Body of pancreas (tissue), 4 donors: ENCODE data around the gene CLEC4D. TPM values are rescaled to one million over a fixed set of nuclear protein-coding genes. Genes with fewer than 3 reads are reported as not detected.

Source experiments
- ATAC-seq: fragments of 150-250 bp; one replicate; pipeline ENCODE4 v1.9.1; 2016
- DNase-seq, 4 donors: peaks; one replicate each; pipeline ENCODE4 v3.0.0-alpha.2; 2019
- H3K27ac ChIP-seq, 4 donors: fragments of 200-600 bp; sonication (generic); 1 replicate in 3 of 4; 2 replicates in 1 of 4; pipeline versions ENCODE4 v1.5.1 to v1.6.1; 2016 to 2019; ENCODE audit warnings: mild to moderate bottlenecking in 1 of 4, mixed read lengths in 1 of 4, moderate library complexity in 1 of 4
- H3K27me3 ChIP-seq, 2 donors: fragments of 200-600 bp; sonication (generic); one replicate each; pipeline ENCODE4 v1.6.0; 2016; ENCODE audit warnings: mild to moderate bottlenecking in 1 of 2
- H3K36me3 ChIP-seq, 2 donors: fragments of 200-600 bp; sonication (generic); replicated peaks in 1 of 2; 2 replicates each; pipeline ENCODE4 v1.5.1; 2016; ENCODE audit warnings: low read depth in 2 of 2; ENCODE audit not compliant: insufficient read depth in 1 of 2
- H3K4me1 ChIP-seq: fragments of 200-600 bp; sonication (generic); one replicate; pipeline ENCODE4 v1.6.0; 2016
- H3K4me3 ChIP-seq, 2 donors: fragments of 200-600 bp; sonication (generic); 1 replicate in 1 of 2; 2 replicates in 1 of 2; pipeline ENCODE4 v1.5.1; 2016 to 2019
- H3K9me3 ChIP-seq, 3 donors: fragments of 200-600 bp; sonication (generic); 1 replicate in 2 of 3; 2 replicates in 1 of 3; pipeline ENCODE4 v1.5.1; 2016
- POLR2A ChIP-seq, 3 donors: fragments of 450-650 bp; IDR thresholded peaks; one replicate each; pipeline ENCODE4 v1.6.1; 2016; ENCODE audit warnings: antibody characterized with exemption in 3 of 3, mild to moderate bottlenecking in 2 of 3
- WGBS, 2 donors: methylation state at CpG; one replicate each; pipeline ENCODE4 v1.1.5; 2017; 5-methylcytosine and 5-hydroxymethylcytosine counted together
- intact Hi-C: fragments of 100-400 bp; cut with DNase I; formaldehyde crosslinking; loops from one replicate; pipeline ENCODE4 v1.15.1; 2023
- total RNA-seq, 2 donors: library from RNA; depleted of rRNA; stranded (reverse); fragments of >200 nt; gene quantifications; one replicate each; pipeline ENCODE4 v1.1.0, GENCODE V29; 2016
- TF ChIP-seq, protein P1 (sequence below), 7 experiments: fragments of 450-650 bp in 4 of 7; fragments of 200-600 bp in 3 of 7; sonication (generic) in 3 of 7; IDR thresholded peaks; one replicate each; pipeline ENCODE4 v1.5.1; 2016 to 2019; ENCODE audit warnings: antibody characterized with exemption in 7 of 7

CLEC4D gene
- total RNA-seq, 2 donors from 2014 or later, result not detected

- Histone ChIP-seq H3K27me3 (no peaks in the 10 kb centered on the region), H3K4me3 (no peak overlapping the region), H3K4me1 (no peaks in the 10 kb centered on the region), H3K36me3 (no peaks in the 10 kb centered on the region), H3K27ac (no peak overlapping the region), H3K9me3 (no peaks in the 10 kb centered on the region)
- WGBS, 2 donors, result 33 to 38% methylated on average over 4 of the region's 4 CpGs
- ATAC-seq (no peak), DNase-seq (no peak)
- intact Hi-C loops, result no loop called here
- no peak for TF ChIP-seq POLR2A (IDR thresholded peaks at IDR 0.05)
- TF ChIP-seq, protein P1, sequence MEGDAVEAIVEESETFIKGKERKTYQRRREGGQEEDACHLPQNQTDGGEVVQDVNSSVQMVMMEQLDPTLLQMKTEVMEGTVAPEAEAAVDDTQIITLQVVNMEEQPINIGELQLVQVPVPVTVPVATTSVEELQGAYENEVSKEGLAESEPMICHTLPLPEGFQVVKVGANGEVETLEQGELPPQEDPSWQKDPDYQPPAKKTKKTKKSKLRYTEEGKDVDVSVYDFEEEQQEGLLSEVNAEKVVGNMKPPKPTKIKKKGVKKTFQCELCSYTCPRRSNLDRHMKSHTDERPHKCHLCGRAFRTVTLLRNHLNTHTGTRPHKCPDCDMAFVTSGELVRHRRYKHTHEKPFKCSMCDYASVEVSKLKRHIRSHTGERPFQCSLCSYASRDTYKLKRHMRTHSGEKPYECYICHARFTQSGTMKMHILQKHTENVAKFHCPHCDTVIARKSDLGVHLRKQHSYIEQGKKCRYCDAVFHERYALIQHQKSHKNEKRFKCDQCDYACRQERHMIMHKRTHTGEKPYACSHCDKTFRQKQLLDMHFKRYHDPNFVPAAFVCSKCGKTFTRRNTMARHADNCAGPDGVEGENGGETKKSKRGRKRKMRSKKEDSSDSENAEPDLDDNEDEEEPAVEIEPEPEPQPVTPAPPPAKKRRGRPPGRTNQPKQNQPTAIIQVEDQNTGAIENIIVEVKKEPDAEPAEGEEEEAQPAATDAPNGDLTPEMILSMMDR (IDR thresholded peaks at IDR 0.05), result no peak
Measured at GRCh38 chr12:8499616-8500015, 13.7 kb upstream of the CLEC4D start.

GRCh38 chr12:8501720-8502119 lies 11.6 kb upstream of the CLEC4D start:
- no peaks in the 10 kb centered on the region for H3K4me1 ChIP-seq
- 65 to 72% methylated on average over 3 of the region's 3 CpGs for WGBS, 2 donors
- H3K27me3 ChIP-seq, result no peaks in the 10 kb centered on the region
- H3K27ac ChIP-seq, result no peak overlapping the region
- no peaks in the 10 kb centered on the region for H3K9me3 ChIP-seq
- no peak for DNase-seq
- H3K36me3 ChIP-seq, result no peaks in the 10 kb centered on the region
- TF ChIP-seq, protein P1 (IDR thresholded peaks at IDR 0.05), result no peak
- no peak for TF ChIP-seq POLR2A (IDR thresholded peaks at IDR 0.05)
- no peak overlapping the region for H3K4me3 ChIP-seq
- no peak for ATAC-seq
- intact Hi-C loops, result no loop called here

GRCh38 chr12:8504351-8504750 lies 9.0 kb upstream of the CLEC4D start:
- Histone ChIP-seq H3K4me1 (no peaks in the 10 kb centered on the region), H3K4me3 (no peak overlapping the region), H3K9me3 (no peaks in the 10 kb centered on the region), H3K27ac (no peak overlapping the region), H3K36me3 (no peaks in the 10 kb centered on the region), H3K27me3 (no peaks in the 10 kb centered on the region)
- no peak for ATAC-seq
- TF ChIP-seq POLR2A (IDR thresholded peaks at IDR 0.05), result no peak
- TF ChIP-seq, protein P1 (IDR thresholded peaks at IDR 0.05), result no peak
- intact Hi-C loops, result no loop called here
- WGBS, 2 donors, result 70 to 72% methylated on average over 1 of the region's 1 CpG
- DNase-seq, result no peak

DNA sequence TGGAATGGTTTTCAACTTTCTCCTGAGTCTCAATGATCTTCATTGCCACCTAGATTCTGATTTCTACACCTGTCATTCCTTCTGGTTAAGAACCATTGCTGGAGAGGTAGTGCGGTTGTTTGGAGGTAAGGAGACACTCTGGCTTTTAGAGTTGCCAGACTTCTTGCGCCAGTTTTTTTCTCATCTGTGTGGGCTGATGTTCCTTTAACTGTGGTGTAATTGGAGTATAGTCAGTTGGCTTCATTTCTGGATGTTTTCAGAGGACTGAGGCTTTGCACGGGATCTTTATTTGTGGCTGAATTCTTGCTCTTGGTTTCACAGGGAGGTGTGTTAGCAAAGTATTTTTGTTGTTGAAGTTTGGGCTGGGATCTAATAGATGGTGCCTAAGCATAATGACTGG lies 5.7 kb upstream of the CLEC4D start:
- Histone ChIP-seq H3K27ac (no peak overlapping the region), H3K4me1 (no peaks in the 10 kb centered on the region), H3K9me3 (no peaks in the 10 kb centered on the region), H3K36me3 (no peaks in the 10 kb centered on the region), H3K27me3 (no peaks in the 10 kb centered on the region), H3K4me3 (no peak overlapping the region)
- WGBS, 2 donors, result 82 to 86% methylated on average over 3 of the region's 3 CpGs
- ATAC-seq (no peak), DNase-seq (no peak)
- TF ChIP-seq POLR2A (IDR thresholded peaks at IDR 0.05), result no peak
- TF ChIP-seq, protein P1 (IDR thresholded peaks at IDR 0.05), result no peak
- intact Hi-C loops, result no loop called here

DNA sequence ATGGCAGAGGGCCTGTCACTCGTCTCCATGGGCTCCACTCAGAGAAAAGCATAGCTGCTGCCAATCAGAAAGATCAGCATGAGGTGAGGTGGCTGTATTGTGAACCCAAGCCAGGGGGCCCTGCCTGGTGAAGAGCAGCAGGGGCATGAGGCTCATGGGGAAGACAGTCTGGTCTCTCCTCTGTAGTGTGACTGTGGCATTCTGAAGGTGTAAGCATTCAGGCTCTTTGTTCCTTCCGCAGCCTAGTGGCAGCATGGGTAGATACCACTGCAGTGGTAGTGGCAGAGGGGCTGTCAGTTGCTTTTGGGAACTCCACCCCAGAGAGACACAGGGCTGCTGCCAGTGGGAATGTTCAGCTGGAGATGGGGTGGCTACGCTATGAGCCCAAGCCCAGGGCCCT lies 5.1 kb upstream of the CLEC4D start:
- Histone ChIP-seq H3K9me3 (no peaks in the 10 kb centered on the region), H3K4me1 (no peaks in the 10 kb centered on the region), H3K4me3 (no peak overlapping the region), H3K27me3 (no peaks in the 10 kb centered on the region), H3K27ac (no peak overlapping the region), H3K36me3 (no peaks in the 10 kb centered on the region)
- ATAC-seq (no peak), DNase-seq (no peak)
- no peak for TF ChIP-seq POLR2A (IDR thresholded peaks at IDR 0.05)
- TF ChIP-seq, protein P1 (IDR thresholded peaks at IDR 0.05), result no peak
- intact Hi-C loops, result no loop called here
- WGBS, 2 donors, result 33 to 72% methylated on average over 1 to 3 of the region's 3 CpGs
